IMR-90 (cell line): Measurements from ENCODE around the gene SAMD5. TPM values are rescaled to one million over a fixed set of nuclear protein-coding genes. Genes with fewer than 3 reads are reported as not detected.

Source experiments
- ATAC-seq: fragments of 200-7000 bp; cut with Tn5 transposase; 2 replicates; pipeline ENCODE4 v1.9.1; 2020; ENCODE audit warnings: low read depth, mild to moderate bottlenecking, moderate library complexity
- BruUV-seq: library from RNA; stranded (reverse); fragments of 400-500 nt; replicated peaks from 2 replicates; lab custom pipeline; 2021; lab: Mats Ljungman, UMichigan
- CTCF ChIA-PET: fragments of 300-600 bp; formaldehyde crosslinking; extraction: SDS; loops from one replicate; lab custom pipeline; 2021; ENCODE audit warnings: antibody characterized with exemption; lab: Yijun Ruan, JAX
- POLR2A ChIA-PET: fragments of 300-600 bp; sonication (Branson Sonifier 250); formaldehyde crosslinking; loops from one replicate; lab custom pipeline; 2022; ENCODE audit warnings: antibody characterized with exemption; ENCODE audit not compliant: unreplicated experiment; lab: Charles Lee
- DNase-seq: peaks from one replicate; pipeline ENCODE4 v3.0.0; 2013
- H2AFZ ChIP-seq: replicated peaks from 2 replicates; pipeline ENCODE3; 2013; ENCODE audit warnings: low read length, mild to moderate bottlenecking; ENCODE audit not compliant: poor library complexity
- H2AK5ac ChIP-seq: 2 replicates; pipeline ENCODE4 v1.6.1; 2013; ENCODE audit warnings: low read depth, low read length, inconsistent platforms
- H2AK9ac ChIP-seq: replicated peaks from 2 replicates; pipeline ENCODE3; 2013; ENCODE audit warnings: mild to moderate bottlenecking, low read depth, low read length, moderate library complexity; ENCODE audit not compliant: poor library complexity
- H2BK120ac ChIP-seq: 2 replicates; pipeline ENCODE4 v1.6.1; 2013; ENCODE audit warnings: low read depth, low read length, inconsistent platforms
- H2BK15ac ChIP-seq: 3 replicates; pipeline ENCODE4 v1.6.1; 2013; ENCODE audit warnings: low read depth, low read length, inconsistent platforms
- H2BK20ac ChIP-seq: 2 replicates; pipeline ENCODE4 v1.6.1; 2013; ENCODE audit warnings: low read depth, mild to moderate bottlenecking, inconsistent platforms, low read length, moderate library complexity
- H2BK5ac ChIP-seq: 2 replicates; pipeline ENCODE4 v1.6.1; 2013; ENCODE audit warnings: mild to moderate bottlenecking, low read depth, low read length, inconsistent platforms; ENCODE audit not compliant: poor library complexity, severe bottlenecking
- H3K14ac ChIP-seq: replicated peaks from 2 replicates; pipeline ENCODE4 v1.6.1; 2013; ENCODE audit warnings: low read depth, low read length, inconsistent platforms
- H3K18ac ChIP-seq: 2 replicates; pipeline ENCODE4 v1.6.1; 2013; ENCODE audit warnings: low read depth, low read length, control low read depth
- H3K23ac ChIP-seq: 2 replicates; pipeline ENCODE4 v1.6.1; 2013; ENCODE audit warnings: low read depth, low read length, inconsistent platforms
- H3K27ac ChIP-seq: 2 replicates; pipeline ENCODE4 v1.5.1; 2013; ENCODE audit warnings: mild to moderate bottlenecking, control low read depth, low read length; ENCODE audit not compliant: insufficient read depth
- H3K27me3 ChIP-seq: 2 replicates; pipeline ENCODE4 v1.6.1; 2013; ENCODE audit warnings: low read length; ENCODE audit not compliant: control insufficient read depth, insufficient read depth
- H3K36me3 ChIP-seq: 2 replicates; pipeline ENCODE4 v1.6.1; 2013; ENCODE audit warnings: low read length, mixed read lengths; ENCODE audit not compliant: control insufficient read depth, insufficient read depth
- H3K4ac ChIP-seq: 2 replicates; pipeline ENCODE4 v1.6.1; 2013; ENCODE audit warnings: low read depth, low read length, inconsistent platforms
- H3K4me1 ChIP-seq: 2 replicates; pipeline ENCODE4 v1.6.1; 2013; ENCODE audit warnings: low read length, mixed read lengths; ENCODE audit not compliant: control insufficient read depth, insufficient read depth
- H3K4me2 ChIP-seq: 2 replicates; pipeline ENCODE4 v1.6.1; 2013; ENCODE audit warnings: low read depth, mild to moderate bottlenecking, control low read depth, low read length, moderate library complexity
- H3K4me3 ChIP-seq: 2 replicates; pipeline ENCODE4 v1.5.1; 2013; ENCODE audit warnings: low read depth, mild to moderate bottlenecking, control low read depth, low read length, moderate library complexity; ENCODE audit not compliant: insufficient read depth
- H3K56ac ChIP-seq: 2 replicates; pipeline ENCODE4 v1.6.1; 2013; ENCODE audit warnings: low read length, inconsistent platforms; ENCODE audit not compliant: insufficient read depth; ENCODE audit errors: extremely low read depth
- H3K79me1 ChIP-seq, 2 experiments: 2 replicates each; pipeline ENCODE4 v1.6.1; 2013; ENCODE audit warnings: low read length in 2 of 2, inconsistent platforms in 1 of 2, low read depth in 1 of 2
- H3K9ac ChIP-seq: 2 replicates; pipeline ENCODE4 v1.6.1; 2013; ENCODE audit warnings: low read depth, low read length, control low read depth
- H3K9me1 ChIP-seq: 2 replicates; pipeline ENCODE4 v1.6.1; 2013; ENCODE audit warnings: low read length, inconsistent platforms; ENCODE audit not compliant: insufficient read depth
- H3K9me3 ChIP-seq: 2 replicates; pipeline ENCODE4 v1.6.1; 2013; ENCODE audit warnings: low read length; ENCODE audit not compliant: control insufficient read depth, insufficient read depth
- H4K20me1 ChIP-seq: 2 replicates; pipeline ENCODE4 v1.6.1; 2013; ENCODE audit warnings: low read length, inconsistent platforms; ENCODE audit not compliant: insufficient read depth
- H4K5ac ChIP-seq: 2 replicates; pipeline ENCODE4 v1.6.1; 2013; ENCODE audit warnings: mild to moderate bottlenecking, low read depth, low read length, control low read depth
- H4K8ac ChIP-seq, 2 experiments: 2 replicates each; pipeline ENCODE4 v1.6.1; 2013; ENCODE audit warnings: low read depth in 2 of 2, low read length in 2 of 2, control low read depth in 1 of 2, inconsistent platforms in 1 of 2
- H4K91ac ChIP-seq: 2 replicates; pipeline ENCODE4 v1.6.1; 2013; ENCODE audit warnings: low read depth, low read length, inconsistent platforms; ENCODE audit not compliant: insufficient read depth
- MAFK ChIP-seq: IDR thresholded peaks from 2 replicates; pipeline ENCODE4 v1.6.1; 2012; ENCODE audit warnings: low read depth, low read length, improper control_type of control experiment
- POLR2A ChIP-seq: IDR thresholded peaks from 2 replicates; pipeline ENCODE4 v1.6.1; 2012; ENCODE audit warnings: mild to moderate bottlenecking, low read depth, low read length
- RCOR1 ChIP-seq: IDR thresholded peaks from 2 replicates; pipeline ENCODE4 v1.6.1; 2012; ENCODE audit warnings: mild to moderate bottlenecking, low read length, improper control_type of control experiment; ENCODE audit not compliant: insufficient replicate concordance
- SMC3 ChIP-seq: fragments of 150-350 bp; IDR thresholded peaks from 2 replicates; pipeline ENCODE4 v1.6.1; 2016; ENCODE audit warnings: low read depth, mild to moderate bottlenecking, antibody characterized with exemption, low read length, moderate library complexity
- WGBS, 2 experiments: methylation state at CpG; one replicate each; pipeline versions ENCODE4 v1.1.5 to v1.1.7; 2013; ENCODE audit warnings: missing lambda C conversion rate in 2 of 2; ENCODE audit not compliant: insufficient read length in 1 of 2; ENCODE audit errors: extremely low coverage in 2 of 2; 5-methylcytosine and 5-hydroxymethylcytosine counted together
- dilution Hi-C: fragments of 300-500 bp; cut with HindIII; formaldehyde crosslinking; loops from one replicate; pipeline ENCODE4 v1.14.3; 2018; ENCODE audit warnings: low sequenced_read_pairs; ENCODE audit not compliant: unreplicated experiment
- in situ Hi-C: fragments of 300-500 bp; cut with MboI; formaldehyde crosslinking; loops from 3 replicates; pipeline ENCODE4 v1.14.3; 2019; ENCODE audit warnings: low sequenced_read_pairs, inconsistent platforms, mixed read lengths
- intact Hi-C: fragments of 100-400 bp; cut with micrococcal nuclease; formaldehyde crosslinking; loops from 2 replicates; pipeline ENCODE4 v1.10.0; 2022
- polyA plus RNA-seq, 3 experiments: library from polyadenylated mRNA; depleted of rRNA; stranded (reverse); fragments of >200 nt; gene quantifications; 2 replicates each; pipeline ENCODE4 v1.2.3, GENCODE V29; 2012; ENCODE audit warnings: low replicate concordance in 1 of 3
- total RNA-seq: library from RNA; depleted of rRNA; stranded (reverse); fragments of >200 nt; gene quantifications from 2 replicates; pipeline ENCODE4 v1.2.3, GENCODE V29; 2012
- TF ChIP-seq, protein P1 (sequence below): fragments of 150-350 bp; IDR thresholded peaks from 2 replicates; pipeline ENCODE4 v1.6.1; 2016; ENCODE audit warnings: low read depth, mild to moderate bottlenecking, low read length, moderate library complexity, borderline replicate concordance

Gene SAMD5
- total and polyA plus RNA-seq, 2 of the 4 experiments (the other 2 are of a cell fraction), result 1.0 to 1.6 TPM

DNA sequence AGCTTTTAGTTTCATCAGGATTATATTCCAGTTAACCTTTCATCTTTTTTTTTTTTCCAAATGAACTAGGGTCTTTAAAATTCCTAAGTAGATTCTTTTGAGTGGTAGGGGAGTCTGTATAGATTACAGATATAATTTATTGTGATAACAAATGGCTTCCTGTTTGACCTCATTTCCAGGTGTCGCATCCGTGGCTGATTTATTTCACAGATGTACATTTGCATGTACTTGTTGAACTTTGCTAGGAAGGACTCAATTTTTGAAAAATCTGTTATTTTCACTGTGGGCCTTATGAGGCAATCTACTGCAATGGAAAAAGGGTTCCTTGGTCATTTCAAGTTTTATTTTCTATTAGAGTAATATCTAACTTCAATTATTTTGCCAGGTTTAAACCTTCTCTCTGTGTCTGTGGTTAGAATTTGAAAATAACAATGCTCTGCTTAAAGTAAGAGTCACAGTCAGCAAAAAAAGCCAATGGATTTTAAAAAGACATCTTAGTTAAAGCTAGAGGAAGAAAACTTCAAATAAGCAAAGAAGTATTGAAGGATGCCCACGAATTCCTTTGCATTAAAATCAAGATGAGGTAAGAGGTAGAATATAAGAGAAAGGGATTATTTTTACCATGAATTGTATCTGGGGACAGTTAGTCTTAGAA, 57.9 kb downstream of the SAMD5 start:
- in situ Hi-C loops, result no loop called here
- Histone ChIP-seq H3K9me1 (no peaks in the 10 kb centered on the region), H4K20me1 (no peaks in the 10 kb centered on the region), H4K5ac (no peak overlapping the region), H3K18ac (no peak overlapping the region), H3K27ac (no peak overlapping the region), H3K4me3 (no peak overlapping the region), H2BK20ac (no peak overlapping the region), H3K4ac (no peak overlapping the region), H2AK9ac (no peak overlapping the region), H3K79me1 (no peaks in the 10 kb centered on the region), H4K8ac (no peak overlapping the region), H3K36me3 (no peaks in the 10 kb centered on the region), H2AK5ac (no peak overlapping the region), H4K91ac (no peak overlapping the region), H3K9me3 (no peaks in the 10 kb centered on the region), H2BK120ac (no peak overlapping the region), H3K4me1 (no peaks in the 10 kb centered on the region; the same call in 1 of the 2 replicates), H3K9ac (no peak overlapping the region), H3K27me3 (no peaks in the 10 kb centered on the region), H3K4me2 (no peak overlapping the region), H2BK5ac (no peak overlapping the region), H2AFZ (no peak overlapping the region), H2BK15ac (no peak overlapping the region), H3K14ac (no peak overlapping the region), H3K56ac (no peak overlapping the region), H3K23ac (no peak overlapping the region)
- POLR2A ChIA-PET, result no interaction called here
- no CpG with 5 or more reads among the region's 3 CpGs for WGBS, 2 experiments
- TF ChIP-seq MAFK (peak; percentile 52; the same call in 1 of the 2 replicates), SMC3 (no peak), POLR2A (no peak), RCOR1 (no peak)
- TF ChIP-seq, protein P1, sequence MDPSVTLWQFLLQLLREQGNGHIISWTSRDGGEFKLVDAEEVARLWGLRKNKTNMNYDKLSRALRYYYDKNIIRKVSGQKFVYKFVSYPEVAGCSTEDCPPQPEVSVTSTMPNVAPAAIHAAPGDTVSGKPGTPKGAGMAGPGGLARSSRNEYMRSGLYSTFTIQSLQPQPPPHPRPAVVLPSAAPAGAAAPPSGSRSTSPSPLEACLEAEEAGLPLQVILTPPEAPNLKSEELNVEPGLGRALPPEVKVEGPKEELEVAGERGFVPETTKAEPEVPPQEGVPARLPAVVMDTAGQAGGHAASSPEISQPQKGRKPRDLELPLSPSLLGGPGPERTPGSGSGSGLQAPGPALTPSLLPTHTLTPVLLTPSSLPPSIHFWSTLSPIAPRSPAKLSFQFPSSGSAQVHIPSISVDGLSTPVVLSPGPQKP, result no peak
- DNase-seq (no peak), ATAC-seq (no peak)
- intact Hi-C loops, result no loop called here
- dilution Hi-C loops, result no loop called here
- CTCF ChIA-PET, result no interaction called here
- no TSS peak for BruUV-seq
